GM19438 (cell line): ENCODE measurements around the gene POLG.
A peak's percentile ranks its signal among the peaks of the same experiment; 100 is the strongest.

Experiments used
- ATAC-seq: cut with Tn5 transposase; IDR thresholded peaks from one replicate; pipeline ENCODE4 v1.9.1; 2021; ENCODE audit warnings: low read depth; ENCODE audit not compliant: unreplicated experiment

POLG gene

DNA sequence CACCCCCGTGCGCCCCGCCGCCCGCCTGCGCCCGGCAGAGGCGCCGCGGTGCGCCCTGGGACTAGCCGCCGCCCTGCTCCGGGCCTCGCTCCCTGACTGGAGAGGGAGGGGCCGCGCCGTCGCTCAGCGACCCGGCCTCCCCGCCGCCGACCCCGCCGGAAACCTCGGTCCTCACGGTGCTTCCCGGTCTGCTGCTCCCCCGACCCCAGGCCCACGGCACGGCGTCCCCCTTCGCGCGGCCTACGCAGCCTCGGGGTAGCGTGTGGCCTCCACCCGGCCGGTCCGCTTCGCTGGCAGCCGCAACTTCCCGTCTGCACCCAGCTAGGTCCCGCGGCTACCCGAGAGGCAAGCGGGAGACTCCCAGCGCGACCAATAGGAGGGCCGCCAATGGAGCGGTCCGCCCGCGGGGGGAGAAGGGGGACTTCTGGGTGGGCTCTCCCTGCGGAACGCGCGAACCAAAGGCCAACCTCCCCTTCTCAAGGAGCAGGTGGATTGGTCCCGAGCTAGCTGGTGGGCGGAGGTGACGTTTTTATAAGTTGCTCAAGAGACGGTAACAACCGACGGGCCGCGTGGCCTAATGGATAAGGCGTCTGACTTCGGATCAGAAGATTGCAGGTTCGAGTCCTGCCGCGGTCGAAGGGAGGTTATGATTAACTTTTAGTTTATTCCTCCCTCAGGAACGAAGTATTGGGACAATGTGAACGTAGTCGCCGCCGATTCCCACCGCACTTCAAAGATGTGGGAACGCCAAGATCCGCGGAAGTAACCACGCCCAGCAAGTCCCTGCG, at the start of gene POLG:
Gene POLG (minus strand): TSS at position 315 of the 788 bp plus-strand sequence. CDS start 1,070 bp downstream, outside the sequence.
- peak; percentile 88 for ATAC-seq

DNA sequence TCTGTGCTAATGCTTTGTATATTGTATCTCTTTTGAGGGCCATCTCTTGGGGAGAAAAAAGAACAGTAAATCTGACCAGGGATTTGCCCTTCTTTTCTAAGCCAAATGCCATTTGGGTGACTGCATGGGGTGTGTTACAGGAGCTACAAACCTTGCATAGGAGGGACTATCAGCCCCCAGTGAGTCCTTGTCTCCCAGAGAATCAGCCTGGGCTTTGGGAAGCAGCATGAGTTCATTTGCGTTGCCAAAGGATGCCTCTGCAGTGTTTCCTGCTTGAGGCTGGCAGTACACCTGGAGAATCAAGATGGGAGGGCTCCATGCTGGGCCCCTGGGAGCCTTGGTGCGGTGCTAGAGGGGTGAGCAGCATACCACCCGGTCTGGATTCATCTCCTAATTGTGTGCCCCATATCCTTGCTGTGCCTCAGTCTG, 49.6 kb upstream of the POLG start:
- no peak for ATAC-seq

DNA sequence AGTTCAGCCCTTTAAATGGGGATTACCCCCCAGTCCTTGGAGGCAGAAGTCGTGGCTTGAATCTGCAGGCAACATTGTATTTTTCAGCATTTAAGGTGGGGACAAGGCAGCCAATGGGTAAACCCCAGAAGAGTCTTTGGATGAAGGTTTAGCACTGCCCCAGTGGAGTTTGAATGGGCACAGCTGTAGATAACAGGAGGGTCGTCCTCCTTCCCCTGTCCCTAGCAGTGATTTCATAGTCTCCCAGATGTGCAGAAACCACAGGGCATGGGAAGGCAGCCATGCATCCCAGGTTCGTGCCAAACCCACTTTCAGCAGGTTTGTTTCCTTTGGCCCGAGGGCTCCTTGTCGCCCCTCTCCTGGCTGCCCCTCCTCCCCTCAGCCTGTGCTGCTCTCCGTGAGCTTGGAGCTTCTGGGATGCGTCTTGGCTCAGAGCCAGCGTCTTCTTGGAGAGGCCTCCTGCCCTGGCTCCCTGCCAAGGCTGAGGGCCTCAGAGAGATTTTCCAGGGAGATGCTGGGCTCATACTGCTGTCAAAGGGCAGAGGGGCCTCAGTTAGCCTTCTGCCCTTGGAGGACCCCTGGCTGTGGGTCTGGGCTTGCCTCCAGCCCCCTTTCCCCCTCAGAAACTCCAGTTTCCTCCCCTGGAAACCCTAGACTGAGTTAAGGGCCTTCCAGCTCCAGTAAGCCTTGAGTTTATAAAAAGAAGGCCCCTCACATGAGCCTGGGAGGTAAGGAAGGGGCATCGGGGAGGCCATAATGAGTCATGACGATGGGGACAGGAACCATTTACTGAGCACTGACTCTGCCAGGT, 48.9 kb upstream of the POLG start:
- ATAC-seq = no peak

DNA sequence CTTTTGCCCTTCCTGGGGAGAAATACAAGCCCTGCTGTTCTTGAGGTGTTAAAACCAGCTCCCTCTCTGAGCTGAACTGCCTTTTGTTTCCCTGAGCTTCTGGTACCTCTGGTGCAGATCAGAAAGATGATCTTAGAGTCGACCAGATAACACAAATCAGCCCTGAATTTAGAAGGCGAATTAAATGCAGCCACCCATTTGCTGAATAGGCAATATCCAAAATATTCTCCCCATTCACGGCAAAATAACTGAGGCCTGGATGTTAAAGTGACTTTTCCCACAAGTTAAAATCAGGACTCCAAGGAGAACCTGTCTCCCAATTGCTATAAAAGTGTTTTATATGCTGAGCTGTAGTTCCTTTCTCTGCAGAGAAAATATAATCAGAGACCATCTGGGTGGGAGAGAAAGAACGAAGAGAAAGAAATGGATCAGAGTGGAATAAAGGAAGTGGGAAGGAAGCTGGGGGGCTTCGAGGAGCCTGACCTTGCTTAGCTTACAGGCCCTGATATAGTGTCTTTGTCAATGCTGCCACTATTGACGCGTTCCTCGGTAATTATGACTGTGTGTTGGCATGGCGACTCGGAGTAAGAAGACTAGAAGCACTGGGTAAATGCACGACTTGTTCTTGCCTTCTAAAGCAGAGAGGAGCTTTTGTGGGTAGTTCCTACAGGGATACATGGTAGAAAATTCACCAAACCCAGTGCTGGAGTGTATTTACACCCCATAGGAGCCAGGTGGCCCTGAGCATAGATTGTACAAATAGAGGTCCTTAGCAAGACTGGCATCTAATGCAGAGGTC, 47.5 kb upstream of the POLG start:
- no peak for ATAC-seq

DNA sequence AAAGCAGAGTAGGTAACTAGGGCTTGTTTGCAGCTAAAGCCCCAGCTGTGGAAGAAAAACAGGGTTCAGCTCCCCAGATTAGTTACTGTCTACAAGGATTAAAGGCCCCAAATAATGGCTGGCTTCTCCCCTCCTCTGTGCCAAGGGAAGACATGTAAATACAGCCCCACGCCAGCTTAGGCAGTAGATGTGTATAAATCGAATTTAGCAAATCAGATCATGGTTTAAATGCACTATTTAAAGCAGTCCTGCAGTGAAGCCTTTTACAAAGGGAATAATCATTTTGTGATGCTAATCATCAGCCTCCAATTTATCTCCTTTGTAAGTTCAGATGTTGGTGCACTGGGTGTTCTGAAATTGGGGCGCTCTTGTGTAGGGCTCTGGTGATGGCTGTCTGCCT, 46.7 kb upstream of the POLG start:
- ATAC-seq = no peak

DNA sequence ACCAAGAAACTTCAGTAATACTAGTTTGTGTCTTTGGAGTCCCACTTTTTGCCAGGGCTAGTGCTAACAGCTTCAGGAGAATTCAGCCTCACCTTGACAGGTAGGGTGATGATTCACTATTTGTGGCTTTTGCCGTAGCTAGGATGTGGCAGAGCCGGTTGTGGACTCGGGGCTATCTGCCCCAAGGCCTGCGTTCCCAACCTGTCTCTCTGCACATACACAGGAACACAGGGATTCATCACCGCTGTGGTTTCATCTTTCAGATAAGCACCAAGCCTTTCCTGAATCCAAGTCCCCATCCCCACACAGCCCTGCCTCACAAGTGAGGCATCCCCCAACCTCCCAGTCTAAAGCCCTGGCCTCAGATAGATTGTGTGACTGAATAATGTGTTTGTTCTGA, 45.2 kb upstream of the POLG start:
- no peak for ATAC-seq

DNA sequence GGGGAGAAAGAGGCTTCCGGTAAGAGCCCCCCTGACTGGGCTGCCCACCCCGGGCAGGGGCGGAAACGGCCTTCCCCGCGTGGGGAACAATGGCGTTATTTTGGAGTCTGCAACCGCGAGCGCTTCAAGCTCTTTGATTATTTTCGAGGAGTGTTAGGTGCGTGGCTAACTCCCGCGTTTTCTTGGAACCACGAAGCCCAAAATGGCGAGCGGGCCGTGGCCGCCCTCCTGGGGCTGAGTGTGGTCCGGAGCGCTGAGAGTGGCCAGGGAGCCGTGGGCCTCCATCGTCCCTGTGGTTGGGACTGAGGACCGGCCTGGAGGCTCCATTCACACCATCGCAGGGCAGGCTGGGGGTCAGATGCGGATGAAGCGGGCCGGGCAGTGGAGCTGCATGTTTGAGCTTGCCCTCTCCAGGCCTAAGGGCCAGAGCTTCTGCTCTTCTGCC, 44.6 kb upstream of the POLG start:
- no peak for ATAC-seq

DNA sequence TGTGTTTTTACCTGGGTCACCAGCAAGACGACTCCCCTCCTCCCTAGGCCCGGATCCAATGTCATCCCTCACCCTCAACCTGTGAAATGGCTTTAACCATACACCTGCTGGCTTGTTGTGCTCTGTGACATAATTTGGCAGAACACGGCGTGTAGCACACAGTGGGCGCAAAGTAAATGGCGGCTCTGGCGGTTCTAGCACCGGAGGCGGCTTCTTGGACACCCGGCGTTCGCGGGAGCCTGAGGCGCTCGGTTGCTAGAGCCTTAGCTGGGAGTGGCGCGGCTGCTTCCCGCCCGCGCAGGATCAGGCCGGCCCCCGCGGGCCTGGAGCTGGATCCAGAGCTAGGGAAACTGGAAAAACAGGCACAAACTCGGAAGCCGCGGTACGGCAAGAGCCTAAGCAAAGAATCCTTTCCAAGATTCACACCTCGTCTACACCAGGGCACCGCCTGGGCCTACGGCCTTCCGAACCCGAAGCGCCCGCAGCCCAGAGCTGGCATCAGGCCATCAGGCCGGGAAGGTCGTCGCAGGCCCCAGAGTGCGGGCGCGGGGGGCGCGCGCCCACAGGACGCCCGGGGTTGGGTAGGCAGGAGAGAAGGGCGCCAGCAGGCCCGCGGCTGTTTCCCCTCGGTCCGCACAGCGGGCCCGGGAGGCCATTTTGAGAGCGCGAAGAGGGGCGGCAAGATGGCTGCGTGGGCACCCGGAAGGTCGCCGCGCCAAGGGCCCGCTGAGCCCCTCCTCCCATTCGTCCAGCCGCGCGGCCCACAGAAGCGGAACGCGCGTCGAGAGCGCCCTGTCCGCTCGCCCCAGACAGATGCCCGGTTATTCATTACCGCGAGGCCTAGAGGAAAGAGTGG, 43.9 kb upstream of the POLG start:
- ATAC-seq = no peak

DNA sequence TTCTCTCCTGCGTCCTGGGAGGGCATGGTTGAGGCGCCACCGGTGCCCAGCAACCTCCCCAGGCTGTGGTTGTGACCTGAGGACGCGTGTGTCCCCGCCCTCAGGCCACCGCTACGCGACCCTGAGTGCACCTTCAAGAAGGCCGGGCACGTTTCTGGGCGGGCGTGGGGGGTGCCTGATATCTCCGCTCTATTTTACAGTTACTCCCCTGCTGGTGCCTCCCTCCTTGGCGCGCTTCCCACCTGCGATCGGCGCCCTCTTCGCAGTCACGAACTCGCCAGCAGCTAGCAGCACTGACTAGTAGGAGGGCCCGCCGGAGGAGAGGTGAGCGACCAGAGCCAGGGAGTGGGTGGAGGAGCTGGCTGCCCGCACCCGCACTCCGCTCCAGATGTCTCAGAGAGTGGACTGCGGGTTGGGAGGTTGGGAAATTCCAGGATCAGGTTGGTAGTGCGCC, 43.2 kb upstream of the POLG start:
- ATAC-seq = no peak

DNA sequence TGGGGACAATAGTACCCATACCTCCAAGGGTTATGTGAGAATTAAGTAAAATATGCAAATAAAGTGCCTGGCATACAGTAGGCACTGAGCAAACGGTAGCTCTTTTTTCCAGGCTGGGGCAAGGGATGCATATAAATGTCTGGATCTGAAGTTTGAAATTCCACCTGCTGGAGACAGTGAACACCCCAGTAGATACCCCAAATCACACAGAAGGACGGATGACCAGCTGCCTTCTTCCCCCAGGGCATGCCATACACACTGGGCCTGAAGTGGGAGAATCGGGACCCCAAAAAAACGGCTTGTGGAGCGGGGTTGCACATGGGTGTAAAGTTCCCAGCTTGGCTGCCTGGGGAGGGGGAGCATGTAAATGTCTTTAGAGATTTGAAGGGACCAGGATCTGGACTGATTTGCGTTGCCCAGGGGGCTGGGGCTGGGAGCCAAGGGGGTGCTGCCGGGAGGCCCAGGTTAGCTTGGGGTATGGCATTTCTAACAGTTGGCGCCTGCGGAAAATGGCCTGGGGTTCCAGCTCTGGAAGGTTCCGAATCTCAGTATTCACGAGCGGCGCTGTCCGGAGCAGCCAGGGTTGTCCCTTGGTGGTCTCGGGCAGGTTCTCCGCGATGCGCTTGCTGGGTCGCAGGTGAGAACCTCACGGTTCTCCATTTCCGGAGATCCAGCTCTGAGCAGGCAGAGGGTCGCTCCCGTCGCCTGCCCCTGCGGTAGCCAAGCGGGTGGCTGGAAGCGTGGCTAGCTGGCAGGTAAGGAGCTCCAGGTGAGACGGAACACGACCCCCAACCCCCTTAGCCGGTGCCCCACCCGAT, 42.6 kb upstream of the POLG start:
- no peak for ATAC-seq

DNA sequence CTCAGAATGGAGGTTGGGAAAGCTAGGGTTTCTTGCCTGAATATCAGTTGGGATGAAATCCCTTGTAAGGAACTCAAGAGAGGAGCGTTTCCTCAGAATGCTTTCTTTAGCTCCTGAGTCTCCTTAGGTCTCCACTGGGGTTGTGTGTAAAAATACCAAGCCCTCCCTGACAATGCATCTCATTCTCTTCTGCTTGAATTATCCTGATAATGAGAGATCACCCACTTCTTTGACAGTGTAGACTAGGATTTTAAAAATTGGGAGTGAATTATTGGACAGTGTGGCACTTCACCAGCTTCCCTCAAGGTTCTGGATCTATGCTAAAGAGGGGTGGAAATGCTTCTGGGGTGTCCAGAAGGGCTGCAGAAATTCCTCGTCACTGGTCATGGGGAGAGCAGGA, 41.8 kb upstream of the POLG start:
- ATAC-seq = no peak

DNA sequence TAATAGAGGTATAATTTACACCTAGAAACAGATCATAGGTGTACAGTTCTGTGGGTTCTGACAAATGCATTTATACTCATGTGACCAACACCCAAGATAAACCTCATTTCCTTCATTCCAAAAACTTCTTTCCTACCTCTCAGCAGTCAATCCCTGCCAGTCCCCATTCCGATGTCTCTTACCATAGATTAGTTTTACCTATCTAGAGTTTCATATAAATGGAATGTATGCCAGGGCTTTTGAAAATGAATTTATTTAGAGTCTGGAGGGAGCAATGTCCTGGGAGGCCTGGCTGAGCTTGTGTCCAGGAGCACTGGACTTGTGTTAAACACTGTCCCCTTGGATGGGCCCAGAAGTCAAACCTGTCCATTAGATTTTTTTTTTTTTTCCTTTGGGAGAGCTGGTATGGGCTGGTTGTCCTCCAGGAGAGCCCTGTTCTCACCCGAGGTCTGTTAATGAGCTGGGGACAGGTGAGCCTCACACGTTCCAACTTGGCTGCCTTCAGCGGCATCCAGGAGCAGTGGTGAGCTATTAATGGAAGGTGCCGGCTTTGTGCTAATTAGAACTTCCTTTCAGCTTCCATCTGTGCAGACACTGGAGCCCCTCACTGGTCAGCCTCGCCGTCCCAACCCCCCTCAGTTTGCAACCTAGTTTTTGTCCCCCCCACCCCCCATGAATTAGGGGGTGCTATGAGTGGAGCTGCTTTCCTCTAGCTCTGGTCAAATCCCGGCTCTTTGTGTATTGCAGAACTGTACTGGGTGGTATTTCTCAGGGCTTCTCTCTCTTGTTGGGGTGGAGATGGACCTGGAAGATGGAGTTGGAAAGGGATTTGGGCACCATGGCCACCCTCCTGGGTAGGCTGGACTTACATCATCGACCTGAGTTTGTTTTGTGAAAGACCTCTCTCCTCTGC, 40.7 kb upstream of the POLG start:
- no peak for ATAC-seq

DNA sequence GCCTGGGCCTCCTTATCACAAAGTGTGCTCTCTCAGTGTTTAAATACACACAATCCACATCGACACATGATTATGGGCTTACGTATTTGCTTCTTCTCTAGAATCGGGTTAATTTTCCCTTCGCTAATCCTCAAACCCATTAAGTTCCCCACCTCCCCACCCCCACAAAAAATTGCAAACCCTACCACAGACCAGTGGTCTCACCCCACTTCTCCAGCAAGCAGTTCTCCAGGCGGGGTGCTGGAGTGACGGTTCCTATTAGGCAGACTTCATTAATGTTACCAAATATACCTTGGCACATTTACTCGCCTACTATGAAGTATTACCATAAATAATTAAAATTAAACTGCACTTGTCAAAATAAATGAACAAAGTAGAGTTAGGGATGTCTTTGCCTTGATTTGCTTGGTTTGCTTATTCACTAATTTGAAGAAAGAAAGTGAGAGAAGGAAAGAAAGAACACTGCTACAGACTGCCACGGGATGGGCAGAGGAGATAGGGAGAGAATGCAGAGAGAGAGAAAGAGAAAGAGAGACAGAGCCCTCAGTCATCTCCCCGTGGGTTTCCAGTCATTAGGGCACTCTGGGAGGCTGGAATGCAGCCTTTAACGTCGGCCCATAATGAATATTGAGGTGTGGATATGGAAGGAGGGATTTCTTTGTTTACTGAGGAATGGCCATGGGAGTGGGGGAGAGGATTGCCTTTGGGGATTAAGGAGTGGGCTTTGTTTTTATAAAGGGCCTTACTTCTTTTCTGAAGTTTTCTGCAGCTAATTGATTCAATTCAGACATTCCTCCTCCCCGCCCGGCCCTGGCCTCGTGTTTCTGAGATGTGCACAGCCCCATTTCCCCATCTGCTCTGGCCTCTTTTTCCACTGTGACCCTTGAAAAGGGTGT, 39.7 kb upstream of the POLG start:
- ATAC-seq = no peak

DNA sequence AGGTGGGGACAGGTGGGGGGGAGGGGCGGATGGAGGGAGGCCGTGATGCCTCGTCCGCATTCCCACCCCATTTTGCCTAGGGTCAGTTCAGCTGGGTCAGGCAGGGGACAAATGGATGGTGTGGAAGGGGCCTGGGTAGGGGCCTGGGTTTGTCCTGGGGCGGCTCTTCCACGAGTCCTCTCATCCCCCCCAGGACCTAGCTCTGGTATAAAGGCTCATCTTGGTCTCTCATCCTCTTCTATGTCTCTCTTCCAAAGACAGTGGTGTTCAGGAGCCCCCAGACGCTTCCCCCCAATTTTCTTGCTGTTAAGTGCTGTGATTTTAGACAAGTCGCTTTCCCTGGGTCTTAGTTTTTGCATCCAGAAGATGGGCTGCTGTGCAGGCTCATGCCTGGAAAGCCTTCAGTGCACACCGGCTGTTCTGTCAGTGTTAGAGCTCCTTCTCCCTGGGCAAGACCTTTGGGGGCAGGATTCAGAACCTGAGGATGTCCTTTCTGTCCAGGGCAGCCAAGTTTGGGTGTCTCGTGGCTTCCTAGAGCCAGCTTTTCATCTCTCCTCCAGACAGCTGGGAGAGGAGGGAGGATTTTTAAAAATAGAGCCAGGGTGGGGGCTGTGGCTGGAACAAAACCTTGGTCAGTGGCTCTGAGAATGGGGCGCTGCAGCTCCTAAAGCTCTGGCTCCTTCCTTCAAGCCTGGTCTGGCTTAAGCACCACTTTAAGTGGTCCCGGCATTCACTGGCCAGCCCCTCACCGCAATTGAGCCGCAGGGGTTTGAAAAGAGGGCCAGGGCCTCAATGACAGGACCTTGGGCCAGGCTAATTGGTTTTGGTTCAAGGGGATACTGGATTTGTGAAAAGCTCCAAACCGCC, 37.7 kb upstream of the POLG start:
- no peak for ATAC-seq

DNA sequence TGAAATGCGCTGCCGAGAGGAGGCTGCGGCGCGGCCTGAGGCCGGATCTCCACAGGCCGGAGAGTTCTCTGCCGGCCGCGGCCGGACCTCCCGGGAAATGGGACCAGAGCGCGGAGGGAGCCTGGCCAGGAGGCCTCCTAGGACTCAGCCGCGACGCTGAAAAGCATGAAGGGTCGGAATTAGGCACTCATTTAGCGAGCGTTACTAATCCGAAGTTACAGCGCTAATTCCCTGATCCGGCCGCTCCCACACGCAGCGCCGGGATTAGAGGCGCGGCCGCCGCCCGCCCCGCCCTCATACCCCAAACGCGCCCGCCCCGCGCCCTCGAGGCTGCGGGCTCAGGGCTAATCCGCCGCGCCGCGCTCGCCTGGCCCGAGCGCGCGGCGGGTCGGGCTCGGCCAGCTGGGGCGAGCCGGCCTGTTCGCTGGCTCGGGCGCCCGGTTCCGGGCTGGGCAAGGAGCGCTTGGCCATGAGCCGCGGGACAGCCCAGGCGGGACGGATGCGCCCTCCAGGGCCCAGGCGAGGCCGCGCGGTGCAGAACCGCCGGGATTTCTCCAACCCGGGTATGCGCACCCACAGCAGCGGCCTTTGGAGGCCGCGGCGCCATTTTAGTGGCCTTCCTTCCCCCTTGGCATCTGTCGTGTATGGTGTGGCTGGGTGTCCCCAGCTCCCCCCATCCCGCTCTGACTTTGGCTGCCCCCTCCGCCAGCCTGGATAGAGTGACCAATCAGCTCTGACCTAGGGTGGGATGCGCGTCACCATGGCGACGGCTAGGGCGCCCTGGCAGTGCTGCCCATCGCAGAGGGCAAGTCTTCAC, 36.8 kb upstream of the POLG start:
- ATAC-seq = no peak

DNA sequence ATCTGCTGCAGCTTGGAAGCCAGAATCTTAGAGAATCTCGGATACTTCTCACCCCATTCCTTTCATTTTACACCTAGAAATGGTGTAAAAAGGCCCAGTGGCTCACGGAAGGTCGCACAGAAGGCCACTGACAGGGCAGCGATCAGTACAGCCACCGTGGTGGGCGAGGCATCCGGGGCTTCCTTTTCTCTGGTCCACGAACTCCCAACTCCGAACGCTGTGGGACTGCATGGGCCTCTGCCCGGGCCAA, 36.3 kb upstream of the POLG start:
- no peak for ATAC-seq
